ENCODE results near the gene DOK6.

DOK6 gene

GRCh38 chr18:69628774-69629359 is 228.2 kb downstream of the DOK6 start:
- Histone ChIP-seq H3K79me1 (replicated peaks; ENCODE audit: low read length, poor library complexity, severe bottlenecking) (no peaks in the 10 kb centered on the region), H3K27ac (ENCODE audit: low read length, poor library complexity, severe bottlenecking) (no peak overlapping the region), H3K27me3 (ENCODE audit: control insufficient read depth in 1 of 2, insufficient read depth in 1 of 2, low read length in 2 of 2) (no peaks in the 10 kb centered on the region), H4K91ac (ENCODE audit: low read length) (no peak overlapping the region), H2AFZ (ENCODE audit: low read depth, low read length) (no peak overlapping the region), H2BK15ac (ENCODE audit: low read depth, poor library complexity, severe bottlenecking) (no peak overlapping the region), H2BK12ac (ENCODE audit: low read length in 2 of 2) (no peak overlapping the region), H3K4me3 (ENCODE audit: insufficient read depth in 1 of 2, low read depth in 1 of 2, low read length in 2 of 2) (no peak overlapping the region), H3K18ac (ENCODE audit: low read depth in 1 of 2, low read length in 2 of 2) (no peak overlapping the region), H3K14ac (ENCODE audit: low read length in 2 of 2) (no peak overlapping the region), H3K4ac (ENCODE audit: low read depth in 1 of 2, low read length in 2 of 2) (no peak overlapping the region), H3K9me3 (ENCODE audit: control insufficient read depth, low read length) (no peaks in the 10 kb centered on the region), H2BK5ac (ENCODE audit: low read depth, low read length, poor library complexity, severe bottlenecking) (no peak overlapping the region), H3K4me2 (ENCODE audit: low read length, poor library complexity, severe bottlenecking) (no peak overlapping the region), H3K9ac (ENCODE audit: low read length) (no peak overlapping the region), H3K23ac (ENCODE audit: low read length in 2 of 2) (no peak overlapping the region), H2AK5ac (ENCODE audit: low read length, severe bottlenecking) (no peak overlapping the region), H2BK120ac (ENCODE audit: low read depth, low read length) (no peak overlapping the region), H3K36me3 (ENCODE audit: control insufficient read depth in 1 of 2, insufficient read depth in 2 of 2, low read depth in 1 of 2, low read length in 2 of 2) (no peaks in the 10 kb centered on the region), H3K4me1 (ENCODE audit: control insufficient read depth, insufficient read depth, low read depth, low read length) (no peaks in the 10 kb centered on the region), H4K8ac (ENCODE audit: low read length) (no peak overlapping the region)
- DNase-seq, result no peak
- WGBS, result 90% methylated on average over 1 of the region's 2 CpGs

DNA sequence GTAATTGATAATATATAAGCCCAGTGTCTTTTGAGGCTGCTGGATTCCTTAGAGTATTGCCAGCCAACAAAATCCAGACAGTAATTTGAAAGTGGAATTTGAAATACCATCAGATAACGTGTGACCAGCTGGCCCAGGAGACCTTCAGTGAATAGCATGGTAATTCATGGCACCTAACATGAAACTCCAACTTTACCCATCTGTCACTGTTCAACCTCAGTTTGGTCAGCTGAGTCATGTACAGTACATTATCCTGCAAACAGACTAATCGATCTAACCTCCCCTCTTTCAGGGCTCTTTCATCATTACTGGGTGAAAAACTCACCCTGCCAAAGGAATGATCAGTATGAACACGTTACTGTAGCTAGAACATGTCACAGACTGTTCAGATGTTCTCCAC is 230.6 kb downstream of the DOK6 start:
- peak; percentile 2 for DNase-seq
- no peaks in the 10 kb centered on the region for H3K4me1 ChIP-seq (ENCODE audit: control insufficient read depth, insufficient read depth, low read depth, low read length)
- no peak overlapping the region for H3K4me2 ChIP-seq (ENCODE audit: low read length, poor library complexity, severe bottlenecking)
- H3K18ac ChIP-seq (ENCODE audit: low read depth in 1 of 2, low read length in 2 of 2), result no peak overlapping the region
- H3K23ac ChIP-seq (ENCODE audit: low read length in 2 of 2), result no peak overlapping the region
- no peak overlapping the region for H2AK5ac ChIP-seq (ENCODE audit: low read length, severe bottlenecking)
- no peak overlapping the region for H2AFZ ChIP-seq (ENCODE audit: low read depth, low read length)
- no peak overlapping the region for H3K14ac ChIP-seq (ENCODE audit: low read length in 2 of 2)
- no peak overlapping the region for H3K9ac ChIP-seq (ENCODE audit: low read length)
- no peak overlapping the region for H2BK5ac ChIP-seq (ENCODE audit: low read depth, low read length, poor library complexity, severe bottlenecking)
- no peaks in the 10 kb centered on the region for H3K79me1 ChIP-seq (replicated peaks; ENCODE audit: low read length, poor library complexity, severe bottlenecking)
- H2BK120ac ChIP-seq (ENCODE audit: low read depth, low read length), result no peak overlapping the region
- no peak overlapping the region for H2BK15ac ChIP-seq (ENCODE audit: low read depth, poor library complexity, severe bottlenecking)
- WGBS, result 69% methylated on average over 3 of the region's 3 CpGs
- H3K27me3 ChIP-seq (ENCODE audit: control insufficient read depth in 1 of 2, insufficient read depth in 1 of 2, low read length in 2 of 2), result no peaks in the 10 kb centered on the region
- no peak overlapping the region for H2BK12ac ChIP-seq (ENCODE audit: low read length in 2 of 2)
- H4K8ac ChIP-seq (ENCODE audit: low read length), result no peak overlapping the region
- H3K27ac ChIP-seq (ENCODE audit: low read length, poor library complexity, severe bottlenecking), result no peak overlapping the region
- H3K4ac ChIP-seq (ENCODE audit: low read depth in 1 of 2, low read length in 2 of 2), result no peak overlapping the region
- H3K9me3 ChIP-seq (ENCODE audit: control insufficient read depth, low read length), result no peaks in the 10 kb centered on the region
- no peaks in the 10 kb centered on the region for H3K36me3 ChIP-seq (ENCODE audit: control insufficient read depth in 1 of 2, insufficient read depth in 2 of 2, low read depth in 1 of 2, low read length in 2 of 2)
- H3K4me3 ChIP-seq (ENCODE audit: insufficient read depth in 1 of 2, low read depth in 1 of 2, low read length in 2 of 2), result no peak overlapping the region
- no peak overlapping the region for H4K91ac ChIP-seq (ENCODE audit: low read length)

DNA sequence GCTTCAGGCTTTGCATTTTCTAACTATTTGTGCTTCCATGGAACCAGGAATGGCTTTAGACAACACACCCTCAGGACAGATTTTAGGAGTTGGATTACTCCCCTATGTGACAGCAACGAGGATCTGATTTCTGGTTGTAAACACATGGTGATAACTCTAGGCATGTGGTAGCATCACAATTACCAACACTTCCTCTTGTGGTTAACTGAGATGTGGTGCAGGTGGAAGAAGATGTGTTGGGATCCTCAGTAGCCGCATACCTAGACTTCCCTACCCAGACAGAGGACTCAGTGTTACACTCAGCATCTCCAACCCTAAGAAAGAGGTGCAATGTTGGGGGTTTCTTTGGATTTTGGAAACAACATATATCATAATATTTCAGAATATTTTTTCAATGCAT is 234.8 kb downstream of the DOK6 start:
- no peak for DNase-seq
- H3K4me3 ChIP-seq (ENCODE audit: insufficient read depth in 1 of 2, low read depth in 1 of 2, low read length in 2 of 2), result no peak overlapping the region
- H3K9ac ChIP-seq (ENCODE audit: low read length), result no peak overlapping the region
- no peak overlapping the region for H4K8ac ChIP-seq (ENCODE audit: low read length)
- H3K14ac ChIP-seq (ENCODE audit: low read length in 2 of 2), result no peak overlapping the region
- no peak overlapping the region for H2BK15ac ChIP-seq (ENCODE audit: low read depth, poor library complexity, severe bottlenecking)
- no peak overlapping the region for H2BK120ac ChIP-seq (ENCODE audit: low read depth, low read length)
- no peaks in the 10 kb centered on the region for H3K27me3 ChIP-seq (ENCODE audit: control insufficient read depth in 1 of 2, insufficient read depth in 1 of 2, low read length in 2 of 2)
- H2AK5ac ChIP-seq (ENCODE audit: low read length, severe bottlenecking), result no peak overlapping the region
- H2BK5ac ChIP-seq (ENCODE audit: low read depth, low read length, poor library complexity, severe bottlenecking), result no peak overlapping the region
- no peaks in the 10 kb centered on the region for H3K9me3 ChIP-seq (ENCODE audit: control insufficient read depth, low read length)
- H3K23ac ChIP-seq (ENCODE audit: low read length in 2 of 2), result no peak overlapping the region
- no peaks in the 10 kb centered on the region for H3K36me3 ChIP-seq (ENCODE audit: control insufficient read depth in 1 of 2, insufficient read depth in 2 of 2, low read depth in 1 of 2, low read length in 2 of 2)
- no peak overlapping the region for H3K27ac ChIP-seq (ENCODE audit: low read length, poor library complexity, severe bottlenecking)
- no peaks in the 10 kb centered on the region for H3K79me1 ChIP-seq (replicated peaks; ENCODE audit: low read length, poor library complexity, severe bottlenecking)
- H3K4me1 ChIP-seq (ENCODE audit: control insufficient read depth, insufficient read depth, low read depth, low read length), result no peaks in the 10 kb centered on the region
- H4K91ac ChIP-seq (ENCODE audit: low read length), result no peak overlapping the region
- H2AFZ ChIP-seq (ENCODE audit: low read depth, low read length), result no peak overlapping the region
- 60% methylated on average over 1 of the region's 2 CpGs for WGBS
- no peak overlapping the region for H3K18ac ChIP-seq (ENCODE audit: low read depth in 1 of 2, low read length in 2 of 2)
- H2BK12ac ChIP-seq (ENCODE audit: low read length in 2 of 2), result no peak overlapping the region
- H3K4ac ChIP-seq (ENCODE audit: low read depth in 1 of 2, low read length in 2 of 2), result no peak overlapping the region
- no peak overlapping the region for H3K4me2 ChIP-seq (ENCODE audit: low read length, poor library complexity, severe bottlenecking)

DNA sequence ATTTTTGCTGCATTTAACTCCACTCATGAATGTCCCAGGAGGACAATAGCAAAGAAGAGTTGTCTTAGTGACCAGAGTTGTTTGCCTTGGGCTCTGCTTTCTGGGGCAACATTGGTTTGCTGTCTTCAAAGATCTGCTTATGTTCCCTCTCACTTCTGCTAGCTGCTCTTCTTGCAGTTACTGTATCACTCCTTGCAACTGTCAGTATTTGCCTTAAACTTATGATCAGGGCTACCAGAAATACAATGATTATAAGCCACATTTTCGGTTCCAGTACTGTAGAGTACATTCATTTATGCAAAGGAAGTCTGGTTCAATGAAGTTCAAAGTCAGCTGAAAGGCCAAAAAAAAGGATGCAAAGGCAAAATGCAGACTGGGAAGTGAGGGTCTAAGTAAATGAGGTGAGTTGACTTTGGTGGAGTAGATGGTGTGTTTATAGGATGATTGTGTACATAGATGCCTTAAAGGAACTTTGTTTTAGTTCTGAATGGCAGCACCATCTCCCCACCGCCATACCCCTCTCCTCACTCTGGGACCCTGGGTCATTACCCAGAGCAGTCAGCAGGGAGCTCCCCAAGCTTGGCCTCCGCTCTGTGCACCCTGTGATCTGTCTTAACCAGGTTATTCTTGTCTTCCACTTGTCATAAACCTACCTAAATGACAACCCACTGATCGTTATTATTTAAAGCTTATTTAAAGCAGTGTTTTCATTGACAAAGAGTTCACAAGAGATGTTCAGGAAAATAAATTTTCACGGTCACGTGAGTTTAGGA is 236.0 kb downstream of the DOK6 start:
- Histone ChIP-seq H3K9ac (ENCODE audit: low read length) (no peak overlapping the region), H2AK5ac (ENCODE audit: low read length, severe bottlenecking) (no peak overlapping the region), H2BK120ac (ENCODE audit: low read depth, low read length) (no peak overlapping the region), H2BK15ac (ENCODE audit: low read depth, poor library complexity, severe bottlenecking) (no peak overlapping the region), H3K27me3 (ENCODE audit: control insufficient read depth in 1 of 2, insufficient read depth in 1 of 2, low read length in 2 of 2) (no peaks in the 10 kb centered on the region), H3K4me1 (ENCODE audit: control insufficient read depth, insufficient read depth, low read depth, low read length) (no peaks in the 10 kb centered on the region), H3K14ac (ENCODE audit: low read length in 2 of 2) (no peak overlapping the region), H3K4me2 (ENCODE audit: low read length, poor library complexity, severe bottlenecking) (no peak overlapping the region), H2AFZ (ENCODE audit: low read depth, low read length) (no peak overlapping the region), H3K4me3 (ENCODE audit: insufficient read depth in 1 of 2, low read depth in 1 of 2, low read length in 2 of 2) (no peak overlapping the region), H4K8ac (ENCODE audit: low read length) (no peak overlapping the region), H4K91ac (ENCODE audit: low read length) (no peak overlapping the region), H3K27ac (ENCODE audit: low read length, poor library complexity, severe bottlenecking) (no peak overlapping the region), H2BK5ac (ENCODE audit: low read depth, low read length, poor library complexity, severe bottlenecking) (no peak overlapping the region), H3K23ac (ENCODE audit: low read length in 2 of 2) (no peak overlapping the region), H3K18ac (ENCODE audit: low read depth in 1 of 2, low read length in 2 of 2) (no peak overlapping the region), H3K79me1 (replicated peaks; ENCODE audit: low read length, poor library complexity, severe bottlenecking) (no peaks in the 10 kb centered on the region), H2BK12ac (ENCODE audit: low read length in 2 of 2) (no peak overlapping the region), H3K9me3 (ENCODE audit: control insufficient read depth, low read length) (no peaks in the 10 kb centered on the region), H3K36me3 (ENCODE audit: control insufficient read depth in 1 of 2, insufficient read depth in 2 of 2, low read depth in 1 of 2, low read length in 2 of 2) (no peaks in the 10 kb centered on the region), H3K4ac (ENCODE audit: low read depth in 1 of 2, low read length in 2 of 2) (no peak overlapping the region)
- peak; percentile 6 for DNase-seq
- WGBS, result 75% methylated on average over 3 of the region's 6 CpGs
